Upper lobe of left lung (tissue), 6 donors: ENCODE data around the gene BLOC1S5. TPM values are rescaled to one million over a fixed set of nuclear protein-coding genes. Genes with fewer than 3 reads are reported as not detected.

Experiments
- ATAC-seq, 2 donors: fragments of 200-7000 bp; cut with Tn5 transposase; one replicate each; pipeline ENCODE4 v1.9.1; 2022; ENCODE audit warnings: mild to moderate bottlenecking in 2 of 2, moderate library complexity in 2 of 2; ENCODE audit not compliant: low FRiP score in 2 of 2
- DNase-seq, 2 donors: peaks; one replicate each; pipeline ENCODE4 v3.0.0-alpha.2; 2019 to 2020
- H3K27ac ChIP-seq, 4 donors: fragments of 200-600 bp; sonication (generic); one replicate each; pipeline ENCODE4 v1.5.1; 2016 to 2019
- H3K27me3 ChIP-seq, 4 donors: fragments of 200-600 bp; sonication (generic); one replicate each; pipeline ENCODE4 v1.5.1; 2017 to 2019
- H3K36me3 ChIP-seq, 4 donors: fragments of 200-600 bp; sonication (generic); one replicate each; pipeline ENCODE4 v1.5.1; 2016 to 2019
- H3K4me1 ChIP-seq, 4 donors: fragments of 200-600 bp; sonication (generic); one replicate each; pipeline ENCODE4 v1.5.1; 2018 to 2019
- H3K4me3 ChIP-seq, 4 donors: fragments of 200-600 bp; sonication (generic); one replicate each; pipeline ENCODE4 v1.5.1; 2017 to 2019; ENCODE audit warnings: mild to moderate bottlenecking in 2 of 4, moderate library complexity in 1 of 4
- H3K9me3 ChIP-seq, 4 donors: fragments of 200-600 bp; sonication (generic); one replicate each; pipeline ENCODE4 v1.5.1; 2018 to 2019
- CTCF ChIP-seq, 6 experiments: fragments of 450-650 bp in 4 of 6; fragments of 200-600 bp in 2 of 6; sonication (generic) in 2 of 6; IDR thresholded peaks; one replicate each; pipeline ENCODE4 v1.5.1; 2016 to 2019; ENCODE audit warnings: antibody characterized with exemption in 6 of 6
- EP300 ChIP-seq, 4 donors: sonication (generic); formaldehyde crosslinking; IDR thresholded peaks; one replicate each; pipeline ENCODE4 v1.5.1; 2017; ENCODE audit warnings: antibody characterized with exemption in 4 of 4, control low read depth in 2 of 4
- POLR2A ChIP-seq, 4 donors: fragments of 450-650 bp; IDR thresholded peaks; one replicate each; pipeline ENCODE4 v1.5.1; 2016 to 2017; ENCODE audit warnings: antibody characterized with exemption in 4 of 4, mild to moderate bottlenecking in 2 of 4
- POLR2AphosphoS5 ChIP-seq, 2 donors: sonication (generic); formaldehyde crosslinking; IDR thresholded peaks; one replicate each; pipeline ENCODE4 v1.5.1; 2017; ENCODE audit warnings: antibody characterized with exemption in 2 of 2
- WGBS, 2 donors: methylation state at CpG; one replicate each; pipeline ENCODE4 v1.1.5; 2017 to 2018; 5-methylcytosine and 5-hydroxymethylcytosine counted together
- total RNA-seq, 6 donors: library from RNA; depleted of rRNA in 4 of 6; stranded (reverse); fragments of >200 nt in 4 of 6; gene quantifications; one replicate each; pipeline versions ENCODE4 v1.1.0 to v1.2.1, GENCODE V29; 2016 to 2021
- donor health status: DM: no; HTN: no; CAD: no; lungs with moderate emphysema.
- donor health status: DM: no; HTN: yes; CAD: no; lungs with severe emphysema.

The BLOC1S5 gene
- 10 to 100 TPM; 10.0 to 15.0 (median 11.9) TPM for total RNA-seq

GRCh38 chr6:8063761-8064637 lies at the start of gene BLOC1S5:
Gene BLOC1S5, minus strand, starts transcription at chr6:8064389. Its CDS starts 13 bp downstream, at chr6:8064376.
- 0% methylated on average over 3 to 52 of the region's 64 CpGs for WGBS, 2 donors
- ATAC-seq, result peak; percentile 99
- TF ChIP-seq EP300 (IDR thresholded peaks at IDR 0.05) (peak in 1 of 4 donors; percentile 12), CTCF (IDR thresholded peaks at IDR 0.05) (peak in 5 of 6 experiments; percentile 13 to 44 (median 38)), POLR2A (IDR thresholded peaks at IDR 0.05) (peak in 3 of 4 donors; percentile 52 to 77 (median 70)), POLR2AphosphoS5 (IDR thresholded peaks at IDR 0.05) (peak in 1 of 2 donors; percentile 82)

GRCh38 chr6:8113131-8113654 lies 49.0 kb upstream of the BLOC1S5 start:
- TF ChIP-seq POLR2A (IDR thresholded peaks at IDR 0.05), result no peak
- TF ChIP-seq EP300 (IDR thresholded peaks at IDR 0.05), result no peak
- no peak for TF ChIP-seq POLR2AphosphoS5 (IDR thresholded peaks at IDR 0.05)
- no peak for TF ChIP-seq CTCF (IDR thresholded peaks at IDR 0.05)
- Histone ChIP-seq H3K4me3 (no peak overlapping the region), H3K27ac (no peak overlapping the region), H3K9me3 (no peaks in the 10 kb centered on the region), H3K36me3 (no peaks in the 10 kb centered on the region), H3K4me1 (no peaks in the 10 kb centered on the region), H3K27me3 (no peaks in the 10 kb centered on the region)
- WGBS, 2 donors, result 68 to 72% methylated on average over 4 of the region's 4 CpGs
- no peak for DNase-seq
- ATAC-seq, result no peak

More at GRCh38 chr6:8063761-8064637, at the start of gene BLOC1S5:
- Histone ChIP-seq H3K9me3 (no peaks in the 10 kb centered on the region), H3K4me3 (peak within 1 kb of the TSS; percentile 80 to 97 (median 84)), H3K27me3 (peaks cover 0 to 4% (median 0%) of the 10 kb centered on the region in 4 donors), H3K4me1 (peaks cover 4 to 12% (median 9%) of the 10 kb centered on the region in 4 donors), H3K36me3 (peaks cover 0 to 12% (median 0%) of the 10 kb centered on the region in 4 donors), H3K27ac (peak within 1 kb of the TSS; percentile 87 to 88 (median 87))
- peak; percentile 98 to 99 for DNase-seq

GRCh38 chr6:8110725-8111124 lies 46.5 kb upstream of the BLOC1S5 start:
- no peaks in the 10 kb centered on the region for H3K36me3 ChIP-seq
- DNase-seq (no peak), ATAC-seq (no peak)
- no peak for TF ChIP-seq EP300 (IDR thresholded peaks at IDR 0.05)
- H3K4me1 ChIP-seq, result no peaks in the 10 kb centered on the region
- 70 to 82% methylated on average over 1 of the region's 1 CpG for WGBS, 2 donors
- H3K4me3 ChIP-seq, result no peak overlapping the region
- no peaks in the 10 kb centered on the region for H3K27me3 ChIP-seq
- H3K9me3 ChIP-seq, result no peaks in the 10 kb centered on the region
- H3K27ac ChIP-seq, result no peak overlapping the region

- Histone ChIP-seq H3K36me3 (no peaks in the 10 kb centered on the region), H3K4me3 (no peak overlapping the region), H3K9me3 (no peaks in the 10 kb centered on the region), H3K27ac (no peak overlapping the region), H3K27me3 (no peaks in the 10 kb centered on the region), H3K4me1 (no peaks in the 10 kb centered on the region)
- DNase-seq (no peak), ATAC-seq (no peak)
- no peak for TF ChIP-seq EP300 (IDR thresholded peaks at IDR 0.05)
- TF ChIP-seq CTCF (IDR thresholded peaks at IDR 0.05), result no peak
- no peak for TF ChIP-seq POLR2AphosphoS5 (IDR thresholded peaks at IDR 0.05)
- no peak for TF ChIP-seq POLR2A (IDR thresholded peaks at IDR 0.05)
- WGBS, 2 donors, result 65 to 66% methylated on average over 4 of the region's 4 CpGs
Measured at GRCh38 chr6:8110117-8110721, 46.0 kb upstream of the BLOC1S5 start.
